ENCODE results near the gene NAV2.
A peak's percentile ranks its signal among the peaks of the same experiment; 100 is the strongest.
"Not testable (repeated sequence)": the region's sequence is repeated elsewhere in the genome, so short reads cannot be mapped to it uniquely, and the experiment has no call there.

The NAV2 gene

GRCh38 chr11:19953909-19954308 lies 241.3 kb downstream of the NAV2 start:
- in situ Hi-C loops (cut with HindIII; ENCODE audit: low pct_unique_long_range_greater_than_20kb, low sequenced_read_pairs), result no loop called here
- TF ChIP-seq JUND (IDR thresholded peaks at IDR 0.05; ENCODE audit: low read depth), result no peak
- DNase-seq (ENCODE audit: low read depth in 1 of 2, low spot score in 1 of 2), result peak; percentile 43 to 79

- TF ChIP-seq JUND (IDR thresholded peaks at IDR 0.05; ENCODE audit: low read depth), result no peak
- DNase-seq (ENCODE audit: low read depth in 1 of 2, low spot score in 1 of 2), result peak in 1 of 2 experiments; percentile 31
- in situ Hi-C loops (cut with HindIII; ENCODE audit: low pct_unique_long_range_greater_than_20kb, low sequenced_read_pairs), result no loop called here
Measured at GRCh38 chr11:19954899-19955298, 242.3 kb downstream of the NAV2 start.

DNA sequence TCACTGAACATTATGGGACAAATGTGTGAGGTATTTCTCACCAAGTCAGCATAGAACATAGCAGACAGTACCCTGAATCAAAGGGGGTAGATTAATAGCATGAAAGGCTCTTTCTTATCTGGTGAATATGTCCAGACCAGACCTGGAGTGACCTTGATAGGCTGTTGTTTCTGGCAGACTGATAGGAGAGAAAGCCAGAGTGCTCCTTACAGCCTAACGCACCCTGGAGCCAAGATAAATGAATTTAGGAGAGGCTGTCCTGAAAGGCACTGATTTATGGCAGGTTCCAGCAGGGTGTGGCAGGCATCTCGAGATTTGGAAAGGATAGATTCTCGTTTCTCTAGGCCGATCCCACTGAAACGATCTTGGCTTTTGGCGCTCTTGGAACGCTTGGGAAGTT lies 243.0 kb downstream of the NAV2 start:
- no peak for DNase-seq (ENCODE audit: low read depth in 1 of 2, low spot score in 1 of 2)
- no peak for TF ChIP-seq JUND (IDR thresholded peaks at IDR 0.05; ENCODE audit: low read depth)
- in situ Hi-C loops (cut with HindIII; ENCODE audit: low pct_unique_long_range_greater_than_20kb, low sequenced_read_pairs), result no loop called here

GRCh38 chr11:19956228-19956627 lies 243.6 kb downstream of the NAV2 start:
- no peak for DNase-seq (ENCODE audit: low read depth in 1 of 2, low spot score in 1 of 2)
- in situ Hi-C loops (cut with HindIII; ENCODE audit: low pct_unique_long_range_greater_than_20kb, low sequenced_read_pairs), result no loop called here
- no peak for TF ChIP-seq JUND (IDR thresholded peaks at IDR 0.05; ENCODE audit: low read depth)

DNA sequence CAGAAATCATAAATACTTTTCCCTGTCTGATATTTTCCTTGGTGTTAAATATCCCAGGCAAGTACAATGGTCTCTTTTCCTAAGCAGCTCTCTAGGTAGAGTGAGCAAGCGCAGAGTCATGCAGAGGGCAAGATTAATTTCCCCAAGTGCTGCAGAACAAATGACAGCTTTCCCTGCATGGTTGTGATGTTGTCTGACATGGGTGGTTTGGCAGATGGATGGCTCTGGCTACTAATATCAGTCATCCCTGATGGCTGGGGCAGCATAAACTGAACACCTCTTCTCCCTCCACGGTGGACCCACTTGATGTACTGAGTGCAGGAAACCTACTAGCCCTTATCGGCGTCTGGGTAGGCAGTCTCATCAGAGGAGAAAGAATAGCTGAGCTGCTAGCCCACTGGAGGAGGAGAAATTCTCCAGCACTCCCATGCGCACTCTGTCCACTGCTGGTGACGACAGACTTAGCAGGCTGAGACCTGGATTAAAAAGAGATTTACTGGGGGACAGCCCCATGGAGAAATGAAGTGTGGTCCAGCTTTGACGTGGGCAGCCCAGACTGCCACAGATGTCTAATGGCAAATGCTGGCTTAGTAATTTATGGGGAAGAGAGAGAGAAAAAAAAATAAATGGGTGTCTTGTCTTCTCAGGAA lies 244.8 kb downstream of the NAV2 start:
- in situ Hi-C loops (cut with HindIII; ENCODE audit: low pct_unique_long_range_greater_than_20kb, low sequenced_read_pairs), result no loop called here
- TF ChIP-seq JUND (IDR thresholded peaks at IDR 0.05; ENCODE audit: low read depth), result no peak

DNA sequence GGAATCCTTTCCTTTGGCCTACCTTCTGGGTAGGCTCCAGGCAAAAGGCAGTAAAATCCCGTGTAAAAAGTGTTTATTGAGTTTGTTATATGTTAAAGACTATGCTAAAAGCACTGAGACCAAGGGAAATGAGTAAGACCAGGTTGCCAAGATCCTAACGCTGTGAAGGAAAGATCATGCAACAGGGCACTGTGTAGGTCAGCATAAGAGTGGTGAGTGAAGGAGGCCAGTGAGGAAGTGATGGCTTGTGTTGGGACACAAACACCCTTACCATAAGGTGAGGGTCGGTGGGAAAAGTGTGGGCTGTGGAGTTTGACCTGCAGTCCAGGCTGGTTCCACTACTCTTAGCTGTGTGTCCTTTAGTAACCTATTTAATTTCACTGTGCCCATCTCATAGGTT lies 245.6 kb downstream of the NAV2 start:
- TF ChIP-seq JUND (IDR thresholded peaks at IDR 0.05; ENCODE audit: low read depth), result no peak
- in situ Hi-C loops (cut with HindIII; ENCODE audit: low pct_unique_long_range_greater_than_20kb, low sequenced_read_pairs), result no loop called here
- no peak for DNase-seq (ENCODE audit: low read depth in 1 of 2, low spot score in 1 of 2)

More for the DNA sequence above, 244.8 kb downstream of the NAV2 start:
- no peak for DNase-seq (ENCODE audit: low read depth in 1 of 2, low spot score in 1 of 2)

GRCh38 chr11:19959210-19959609 lies 246.6 kb downstream of the NAV2 start:
- in situ Hi-C loops (cut with HindIII; ENCODE audit: low pct_unique_long_range_greater_than_20kb, low sequenced_read_pairs), result no loop called here
- TF ChIP-seq JUND (IDR thresholded peaks at IDR 0.05; ENCODE audit: low read depth), result no peak
- DNase-seq (ENCODE audit: low read depth in 1 of 2, low spot score in 1 of 2), result no peak

DNA sequence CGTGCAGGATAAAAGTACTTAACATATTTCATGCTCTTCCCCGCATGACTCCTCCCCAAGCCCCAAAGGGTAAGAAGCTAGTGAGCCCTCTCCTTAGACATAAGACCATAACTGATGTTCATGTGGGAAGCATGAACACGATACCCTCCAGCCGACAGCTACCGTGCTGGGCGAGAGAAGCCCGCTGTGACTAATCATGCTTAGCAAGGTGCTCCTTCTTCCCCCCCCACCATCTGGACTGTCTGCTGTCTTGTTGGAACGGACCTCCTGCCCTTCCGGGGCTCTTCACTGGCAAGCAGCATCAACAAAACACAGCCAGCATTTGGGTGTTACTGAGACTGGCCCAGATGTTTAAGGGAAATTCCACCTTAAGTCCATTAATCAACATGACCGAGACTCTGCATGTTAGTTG lies 247.0 kb downstream of the NAV2 start:
- in situ Hi-C loops (cut with HindIII; ENCODE audit: low pct_unique_long_range_greater_than_20kb, low sequenced_read_pairs), result no loop called here
- no peak for DNase-seq (ENCODE audit: low read depth in 1 of 2, low spot score in 1 of 2)
- TF ChIP-seq JUND (IDR thresholded peaks at IDR 0.05; ENCODE audit: low read depth), result no peak

- DNase-seq (ENCODE audit: low read depth in 1 of 2, low spot score in 1 of 2); in situ Hi-C loops (cut with HindIII; ENCODE audit: low pct_unique_long_range_greater_than_20kb, low sequenced_read_pairs): not testable (repeated sequence)
Measured at GRCh38 chr11:19960410-19960809, 247.8 kb downstream of the NAV2 start.

GRCh38 chr11:19961225-19961624 lies 248.6 kb downstream of the NAV2 start:
- in situ Hi-C loops (cut with HindIII; ENCODE audit: low pct_unique_long_range_greater_than_20kb, low sequenced_read_pairs), result no loop called here

GRCh38 chr11:19962053-19962800 lies 249.6 kb downstream of the NAV2 start:
- no peak for DNase-seq (ENCODE audit: low read depth in 1 of 2, low spot score in 1 of 2)
- TF ChIP-seq JUND (IDR thresholded peaks at IDR 0.05; ENCODE audit: low read depth), result no peak
- in situ Hi-C loops (cut with HindIII; ENCODE audit: low pct_unique_long_range_greater_than_20kb, low sequenced_read_pairs), result no loop called here

More at GRCh38 chr11:19961225-19961624, 248.6 kb downstream of the NAV2 start:
- TF ChIP-seq JUND (IDR thresholded peaks at IDR 0.05; ENCODE audit: low read depth), result no peak
- no peak for DNase-seq (ENCODE audit: low read depth in 1 of 2, low spot score in 1 of 2)

DNA sequence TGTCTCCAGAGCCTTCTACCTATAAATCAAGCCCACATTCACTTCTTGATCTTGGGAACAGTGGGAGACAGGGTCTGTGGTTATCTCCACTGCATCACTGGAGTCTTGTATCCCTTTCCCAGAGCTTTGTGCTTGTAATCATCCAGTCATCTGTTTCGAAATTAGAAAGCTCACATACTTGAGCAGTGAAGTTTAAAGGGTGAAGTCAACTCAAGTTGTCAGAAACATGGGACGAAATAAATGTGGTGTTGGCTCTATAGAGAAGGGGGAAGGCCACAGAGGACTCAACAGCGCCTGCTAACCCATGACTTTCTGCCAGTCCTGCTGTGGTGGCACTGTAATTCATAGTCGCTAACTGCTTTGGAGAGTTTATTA lies 250.2 kb downstream of the NAV2 start:
- in situ Hi-C loops (cut with HindIII; ENCODE audit: low pct_unique_long_range_greater_than_20kb, low sequenced_read_pairs), result no loop called here
- DNase-seq (ENCODE audit: low read depth in 1 of 2, low spot score in 1 of 2), result no peak
- no peak for TF ChIP-seq JUND (IDR thresholded peaks at IDR 0.05; ENCODE audit: low read depth)

DNA sequence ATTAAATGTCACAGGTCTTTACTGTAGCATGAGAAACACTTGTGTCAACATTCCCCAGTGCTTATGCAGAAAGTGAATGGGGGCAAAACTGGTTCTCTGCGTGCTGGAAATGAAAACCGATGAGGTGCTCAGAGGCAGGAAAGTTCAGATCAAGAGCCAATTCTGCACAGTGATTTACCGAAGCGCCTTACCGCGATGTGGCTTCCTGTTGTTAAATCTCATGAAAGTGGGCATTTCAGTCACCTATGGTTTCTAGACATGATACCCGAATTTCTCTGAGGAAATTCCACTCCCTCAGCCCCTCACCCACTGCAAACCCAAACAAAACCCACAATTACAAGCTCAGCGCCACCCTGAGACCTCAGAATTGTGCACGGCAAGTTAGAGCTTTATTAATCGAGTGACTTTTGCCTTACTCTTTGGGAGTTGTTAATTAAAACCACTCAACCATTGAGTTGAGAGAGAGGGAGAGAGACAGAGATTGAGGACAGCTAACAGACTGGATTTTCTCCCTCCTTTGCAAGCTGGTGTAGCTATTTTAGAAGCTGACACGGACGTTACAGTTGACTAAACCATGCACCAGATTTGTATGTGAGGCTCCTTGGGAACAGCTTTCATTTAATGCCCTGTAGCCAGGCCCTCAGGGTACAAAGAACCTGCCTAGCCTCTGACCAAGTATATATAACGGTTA lies 251.2 kb downstream of the NAV2 start:
- no peak for TF ChIP-seq JUND (IDR thresholded peaks at IDR 0.05; ENCODE audit: low read depth)
- in situ Hi-C loops (cut with HindIII; ENCODE audit: low pct_unique_long_range_greater_than_20kb, low sequenced_read_pairs), result no loop called here
- no peak for DNase-seq (ENCODE audit: low read depth in 1 of 2, low spot score in 1 of 2)

Measured in T47D (cell line).